B cell (primary cell): ENCODE data around the gene KIF26B.

Source experiments
- EZH2 ChIP-seq: IDR thresholded peaks from 2 replicates; pipeline ENCODE4 v1.6.1; 2012; ENCODE audit warnings: borderline replicate concordance, low read depth, mild to moderate bottlenecking, moderate library complexity, low read length; ENCODE audit not compliant: insufficient read depth, poor library complexity, severe bottlenecking
- TF ChIP-seq, protein P1 (sequence below): fragments of 200-600 bp; IDR thresholded peaks from one replicate; pipeline ENCODE4 v1.8.0; 2022; ENCODE audit warnings: antibody characterized with exemption, mild to moderate bottlenecking

DNA sequence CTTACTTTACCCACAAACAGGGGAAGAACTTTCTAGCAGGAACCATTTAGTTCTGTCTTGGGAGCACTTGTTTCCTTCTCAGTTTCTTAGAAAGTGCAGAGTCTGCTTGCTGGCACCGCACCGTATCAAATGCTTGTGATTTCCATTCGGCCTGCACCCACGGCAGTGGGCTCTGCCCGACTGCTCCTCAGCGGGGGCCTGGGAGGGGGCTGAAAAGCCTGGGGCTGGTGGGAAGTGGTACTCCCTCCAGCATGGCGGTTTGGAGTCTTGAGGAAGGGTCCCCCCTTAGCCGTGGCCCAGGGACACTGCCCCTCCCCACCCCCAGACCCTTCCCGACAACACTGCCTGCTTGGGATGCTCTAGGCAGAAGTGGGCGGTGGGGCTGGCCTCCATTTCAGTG, 57.0 kb downstream of the KIF26B start:
- TF ChIP-seq, protein P1, sequence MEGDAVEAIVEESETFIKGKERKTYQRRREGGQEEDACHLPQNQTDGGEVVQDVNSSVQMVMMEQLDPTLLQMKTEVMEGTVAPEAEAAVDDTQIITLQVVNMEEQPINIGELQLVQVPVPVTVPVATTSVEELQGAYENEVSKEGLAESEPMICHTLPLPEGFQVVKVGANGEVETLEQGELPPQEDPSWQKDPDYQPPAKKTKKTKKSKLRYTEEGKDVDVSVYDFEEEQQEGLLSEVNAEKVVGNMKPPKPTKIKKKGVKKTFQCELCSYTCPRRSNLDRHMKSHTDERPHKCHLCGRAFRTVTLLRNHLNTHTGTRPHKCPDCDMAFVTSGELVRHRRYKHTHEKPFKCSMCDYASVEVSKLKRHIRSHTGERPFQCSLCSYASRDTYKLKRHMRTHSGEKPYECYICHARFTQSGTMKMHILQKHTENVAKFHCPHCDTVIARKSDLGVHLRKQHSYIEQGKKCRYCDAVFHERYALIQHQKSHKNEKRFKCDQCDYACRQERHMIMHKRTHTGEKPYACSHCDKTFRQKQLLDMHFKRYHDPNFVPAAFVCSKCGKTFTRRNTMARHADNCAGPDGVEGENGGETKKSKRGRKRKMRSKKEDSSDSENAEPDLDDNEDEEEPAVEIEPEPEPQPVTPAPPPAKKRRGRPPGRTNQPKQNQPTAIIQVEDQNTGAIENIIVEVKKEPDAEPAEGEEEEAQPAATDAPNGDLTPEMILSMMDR = no peak
- TF ChIP-seq EZH2 = no peak
